Activated naive CD4-positive, alpha-beta T cell treated with anti-CD3 and anti-CD28 coated beads, Interleukin-2, amount 50 U/mL, for 72 hours (primary cell): Measurements from ENCODE around the gene SLC16A6. TPM values are rescaled to one million over a fixed set of nuclear protein-coding genes. Genes with fewer than 3 reads are reported as not detected.
"Not testable (repeated sequence)": the region's sequence is repeated elsewhere in the genome, so short reads cannot be mapped to it uniquely, and the experiment has no call there.

Source experiments
- ATAC-seq, 2 donors: fragments of 150-1000 bp; cut with Tn5 transposase; 2 replicates each; pipeline ENCODE4 v1.10.0; 2021; ENCODE audit warnings: mild to moderate bottlenecking in 2 of 2, moderate library complexity in 2 of 2
- DNase-seq, 2 donors: peaks; one replicate each; pipeline ENCODE4 v3.0.0; 2021 to 2022; ENCODE audit warnings: low spot score in 2 of 2
- H3K27ac Mint-ChIP-seq, 2 donors: one replicate each; pipeline ENCODE4 v1.8.0; 2022; ENCODE audit warnings: mild to moderate bottlenecking in 2 of 2, mixed read lengths in 2 of 2
- H3K36me3 Mint-ChIP-seq, 2 donors: one replicate each; pipeline ENCODE4 v1.8.0; 2022; ENCODE audit warnings: mixed read lengths in 2 of 2
- H3K9me3 Mint-ChIP-seq, 2 donors: one replicate each; pipeline ENCODE4 v1.8.0; 2022; ENCODE audit warnings: mixed read lengths in 2 of 2
- total RNA-seq, 2 donors: library from RNA; stranded (reverse); gene quantifications; one replicate each; pipeline ENCODE4 v1.2.3, GENCODE V29; 2022

The SLC16A6 gene, protein sequence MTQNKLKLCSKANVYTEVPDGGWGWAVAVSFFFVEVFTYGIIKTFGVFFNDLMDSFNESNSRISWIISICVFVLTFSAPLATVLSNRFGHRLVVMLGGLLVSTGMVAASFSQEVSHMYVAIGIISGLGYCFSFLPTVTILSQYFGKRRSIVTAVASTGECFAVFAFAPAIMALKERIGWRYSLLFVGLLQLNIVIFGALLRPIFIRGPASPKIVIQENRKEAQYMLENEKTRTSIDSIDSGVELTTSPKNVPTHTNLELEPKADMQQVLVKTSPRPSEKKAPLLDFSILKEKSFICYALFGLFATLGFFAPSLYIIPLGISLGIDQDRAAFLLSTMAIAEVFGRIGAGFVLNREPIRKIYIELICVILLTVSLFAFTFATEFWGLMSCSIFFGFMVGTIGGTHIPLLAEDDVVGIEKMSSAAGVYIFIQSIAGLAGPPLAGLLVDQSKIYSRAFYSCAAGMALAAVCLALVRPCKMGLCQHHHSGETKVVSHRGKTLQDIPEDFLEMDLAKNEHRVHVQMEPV
- 1 to 10 TPM in 1 of 2 donors, under 1 TPM in 1; 0.39 to 2.4 TPM for total RNA-seq

DNA sequence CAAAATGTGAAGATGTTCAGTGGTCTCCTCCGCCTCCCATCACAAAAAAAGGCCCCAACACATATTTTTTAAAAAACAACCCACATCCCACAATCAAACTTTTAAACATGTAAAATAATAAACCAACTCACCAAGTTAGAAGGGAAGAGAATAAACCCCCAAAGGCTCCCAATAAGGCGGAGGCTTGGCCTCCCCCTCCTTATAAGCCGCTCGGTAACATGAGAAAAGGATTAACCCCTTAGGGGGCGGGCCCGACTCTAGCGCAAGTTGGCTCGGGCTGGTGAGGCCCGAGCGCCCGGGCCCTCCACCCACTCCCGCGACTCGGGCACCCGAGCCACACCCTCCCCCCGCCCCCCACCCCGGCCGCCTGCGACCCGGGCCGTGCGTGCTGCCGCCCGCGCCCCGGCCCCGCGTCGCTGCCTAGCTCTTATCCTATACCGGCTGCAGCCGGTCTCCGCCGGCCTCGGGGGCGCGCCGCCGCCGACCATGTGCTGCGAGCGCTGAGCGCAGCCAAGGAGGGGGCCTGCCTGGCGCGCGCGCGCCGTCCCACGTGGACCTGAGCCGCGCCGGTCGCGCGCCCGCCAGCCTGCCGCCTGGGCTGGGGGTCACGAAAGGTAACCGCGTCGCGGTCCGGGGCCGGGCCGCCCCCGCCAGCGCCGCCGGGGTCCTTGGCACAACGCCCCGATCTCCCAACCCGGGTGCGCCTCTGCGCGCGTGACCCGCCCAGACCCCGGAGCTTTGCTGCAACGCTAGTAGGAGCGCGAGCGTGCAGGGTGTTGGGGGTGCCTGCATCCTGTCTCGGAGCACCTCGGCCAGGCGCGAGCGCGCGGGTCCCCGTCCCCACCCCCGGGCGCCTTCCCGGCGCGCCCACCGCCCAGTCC is at the start of gene SLC16A6, which contains the start of gene ARSG:
TSS of gene SLC16A6 (minus strand) at position 173 of the 881 bp plus-strand sequence. CDS start 12,807 bp downstream, outside the sequence.
TSS of gene ARSG (plus strand) at position 541 of the 881 bp plus-strand sequence. CDS start 15,999 bp downstream, outside the sequence.
- Mint-ChIP-seq H3K9me3 (no peaks in the 10 kb centered on the region), H3K27ac (peak within 1 kb of the TSS; percentile 88 to 98), H3K36me3 (peaks cover 0 to 6% of the 10 kb centered on the region in 2 donors)
- DNase-seq: peak; percentile 78 to 80
- ATAC-seq: peak; percentile 66 to 73

DNA sequence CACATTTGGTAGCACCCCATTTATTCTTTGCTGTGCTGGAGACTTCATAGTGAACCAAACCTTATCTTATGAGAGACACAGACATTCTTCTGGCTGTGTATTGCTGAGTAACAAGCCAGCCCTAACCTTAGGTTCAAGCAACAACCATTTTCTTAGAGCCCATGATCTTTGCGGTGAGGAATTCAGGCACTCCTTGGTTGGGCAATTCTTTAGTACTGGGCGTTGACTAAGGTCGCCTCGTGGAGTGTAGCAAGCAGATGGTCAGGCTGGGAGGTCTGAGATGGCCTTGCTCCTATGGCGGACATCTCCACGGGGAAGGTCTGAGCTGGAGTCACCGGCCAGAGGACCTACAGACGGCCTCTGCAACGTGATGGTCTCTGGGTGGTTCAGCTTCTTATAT is 43.5 kb upstream of the SLC16A6 start:
- ATAC-seq (no peak), DNase-seq (no peak)
- peaks cover 0 to 12% of the 10 kb centered on the region in 2 donors for H3K36me3 Mint-ChIP-seq
- H3K9me3 Mint-ChIP-seq: peaks cover 0 to 6% of the 10 kb centered on the region in 2 donors
- H3K27ac Mint-ChIP-seq: no peak overlapping the region

DNA sequence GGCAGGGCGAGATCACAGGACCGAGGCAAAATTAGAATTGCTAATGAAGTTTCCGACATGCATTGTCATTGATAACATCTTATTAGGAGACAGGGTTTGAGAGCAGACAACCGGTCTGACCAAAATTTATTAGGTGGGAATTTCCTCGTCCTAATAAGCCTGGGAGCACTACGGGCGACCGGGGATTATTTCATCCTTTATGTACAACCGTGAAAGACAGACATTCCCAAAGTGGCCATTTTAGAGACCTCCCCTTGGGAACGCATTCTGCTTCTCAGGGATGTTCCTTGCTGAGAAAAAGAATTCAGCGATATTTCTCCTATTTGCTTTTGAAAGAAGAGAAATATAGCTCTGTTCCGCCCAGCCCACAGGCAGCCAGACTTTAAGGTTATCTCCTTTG is 41.0 kb upstream of the SLC16A6 start:
- not testable (repeated sequence) for H3K27ac Mint-ChIP-seq, ATAC-seq, H3K9me3 Mint-ChIP-seq, DNase-seq
- peaks cover 0 to 12% of the 10 kb centered on the region in 2 donors for H3K36me3 Mint-ChIP-seq

DNA sequence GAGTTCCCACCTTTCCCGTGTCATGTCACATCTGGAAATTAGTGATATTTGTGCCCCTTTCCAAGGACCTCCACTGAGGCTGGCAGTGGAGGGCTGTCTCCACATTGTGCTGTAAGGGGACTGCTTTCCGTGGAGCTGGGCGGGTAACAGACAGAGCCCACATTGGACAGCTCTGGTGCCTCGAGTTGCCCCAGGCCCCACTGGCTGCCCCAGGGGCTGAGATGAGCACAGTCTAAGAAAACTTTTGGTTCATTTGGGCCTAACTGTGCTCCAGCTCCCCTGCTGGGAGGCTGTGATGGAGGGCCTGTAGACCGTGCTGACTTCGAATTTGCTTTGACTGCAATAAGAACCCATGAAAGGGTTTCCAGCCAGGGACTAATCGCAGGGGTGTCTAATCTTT is 38.4 kb upstream of the SLC16A6 start:
- Mint-ChIP-seq H3K27ac (no peak overlapping the region), H3K36me3 (peaks cover 0 to 12% of the 10 kb centered on the region in 2 donors), H3K9me3 (peaks cover 0 to 6% of the 10 kb centered on the region in 2 donors)
- no peak for DNase-seq
- no peak for ATAC-seq

DNA sequence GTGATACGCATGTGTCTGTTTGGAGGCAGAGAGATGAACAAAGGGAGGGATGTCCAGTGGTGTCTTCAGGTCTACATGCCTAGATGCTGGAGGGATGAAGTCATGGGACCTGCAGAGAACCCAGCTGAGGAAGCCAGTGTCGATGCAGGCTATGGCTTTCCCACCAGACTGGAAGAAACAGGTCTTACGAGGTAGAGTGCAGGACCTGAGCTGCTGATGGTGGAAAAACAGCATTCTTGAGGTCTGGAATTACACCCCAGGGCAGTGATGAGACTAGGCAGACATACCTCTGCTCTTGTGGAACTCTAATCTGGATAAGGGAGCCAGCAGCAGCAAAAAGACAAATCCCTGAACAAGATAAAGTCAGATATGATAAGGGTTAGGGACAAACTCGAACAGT is 37.7 kb upstream of the SLC16A6 start:
- Mint-ChIP-seq H3K9me3 (peaks cover 0 to 6% of the 10 kb centered on the region in 2 donors), H3K27ac (peak overlapping the region in 1 of 2 donors; percentile 46), H3K36me3 (peaks cover 0 to 12% of the 10 kb centered on the region in 2 donors)
- ATAC-seq (no peak), DNase-seq (no peak)

DNA sequence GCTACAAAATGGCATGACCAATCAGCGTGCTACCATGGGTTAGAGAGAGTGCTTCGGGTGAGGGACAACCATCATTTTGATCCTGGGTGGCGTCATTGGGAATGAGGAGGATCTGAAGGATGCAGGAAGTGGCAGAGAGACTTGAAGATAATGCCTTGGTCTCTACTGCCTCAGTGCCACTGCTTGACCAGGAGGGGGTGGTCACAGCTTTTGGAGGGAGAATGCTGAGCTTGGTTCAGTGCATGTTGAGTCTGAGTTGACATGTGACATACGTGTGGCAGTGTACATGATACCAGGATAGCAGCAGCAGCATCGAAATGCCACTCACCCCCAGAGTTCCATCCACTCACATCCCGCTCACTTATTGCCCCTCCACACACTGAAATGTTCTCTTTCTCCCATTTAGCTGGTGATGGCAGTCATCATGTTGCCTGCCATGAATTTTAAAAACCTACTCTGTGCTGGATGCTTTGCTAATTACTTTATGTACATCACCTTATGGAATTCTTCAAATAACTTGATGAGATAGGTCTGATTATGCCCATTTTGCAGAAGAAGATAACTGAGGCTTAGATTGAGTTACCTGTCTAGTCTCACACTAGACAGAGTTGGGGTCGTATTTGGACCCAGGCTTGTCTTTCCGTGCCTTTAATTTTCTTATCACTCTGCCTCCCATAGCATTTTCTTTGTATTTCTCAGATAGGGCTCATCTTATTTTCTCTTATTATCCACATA is 37.1 kb upstream of the SLC16A6 start:
- H3K27ac Mint-ChIP-seq: no peak overlapping the region
- H3K9me3 Mint-ChIP-seq: peaks cover 0 to 6% of the 10 kb centered on the region in 2 donors
- peaks cover 0 to 12% of the 10 kb centered on the region in 2 donors for H3K36me3 Mint-ChIP-seq
- DNase-seq (no peak), ATAC-seq (no peak)

DNA sequence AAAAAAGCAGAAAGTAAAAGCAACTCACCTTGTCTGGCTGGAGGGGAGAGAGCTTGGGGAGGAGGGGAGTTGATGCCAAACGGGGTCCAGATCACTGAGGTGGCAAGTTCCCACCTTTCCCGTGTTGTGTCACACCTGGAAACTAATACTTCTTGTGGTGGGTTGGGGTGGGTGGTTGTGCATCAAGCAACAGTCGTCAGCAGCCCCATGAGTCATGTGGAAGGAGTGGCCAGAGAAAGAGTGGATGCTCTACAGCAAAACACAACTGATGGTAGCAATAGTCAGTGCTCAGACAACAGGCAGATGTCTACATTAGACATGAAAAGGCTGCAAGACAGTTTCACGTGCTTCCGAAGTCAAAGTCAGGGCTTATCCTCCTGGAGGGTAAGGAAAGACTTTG is 35.8 kb upstream of the SLC16A6 start:
- ATAC-seq: peak; percentile 24 to 86

DNA sequence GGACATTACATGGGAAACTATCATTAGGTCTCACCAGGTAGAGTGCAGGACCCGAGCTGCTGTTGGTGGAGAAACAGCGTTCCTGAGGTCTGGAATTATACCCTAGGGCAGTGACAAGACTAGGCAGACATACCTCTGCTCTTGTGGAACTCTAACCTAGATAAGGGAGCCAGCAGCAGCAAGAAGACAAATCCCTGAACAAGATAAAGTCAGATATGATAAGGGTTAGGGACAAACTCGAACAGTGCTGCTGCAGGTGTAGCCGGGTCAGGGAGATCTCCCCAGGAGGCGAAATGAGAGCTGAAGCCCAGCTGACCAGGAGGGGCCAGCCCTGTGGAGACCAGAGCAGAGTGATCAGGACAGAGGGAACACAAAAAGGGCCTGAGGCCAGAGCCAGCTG is 35.0 kb upstream of the SLC16A6 start:
- Mint-ChIP-seq H3K36me3 (peaks cover 0 to 7% of the 10 kb centered on the region in 2 donors), H3K27ac (no peak overlapping the region), H3K9me3 (peaks cover 0 to 6% of the 10 kb centered on the region in 2 donors)
- ATAC-seq (no peak), DNase-seq (no peak)

More for the DNA sequence above, 35.8 kb upstream of the SLC16A6 start:
- Mint-ChIP-seq H3K36me3 (peaks cover 0 to 7% of the 10 kb centered on the region in 2 donors), H3K27ac (no peak overlapping the region), H3K9me3 (peaks cover 0 to 6% of the 10 kb centered on the region in 2 donors)
- DNase-seq: peak in 1 of 2 donors; percentile 10

DNA sequence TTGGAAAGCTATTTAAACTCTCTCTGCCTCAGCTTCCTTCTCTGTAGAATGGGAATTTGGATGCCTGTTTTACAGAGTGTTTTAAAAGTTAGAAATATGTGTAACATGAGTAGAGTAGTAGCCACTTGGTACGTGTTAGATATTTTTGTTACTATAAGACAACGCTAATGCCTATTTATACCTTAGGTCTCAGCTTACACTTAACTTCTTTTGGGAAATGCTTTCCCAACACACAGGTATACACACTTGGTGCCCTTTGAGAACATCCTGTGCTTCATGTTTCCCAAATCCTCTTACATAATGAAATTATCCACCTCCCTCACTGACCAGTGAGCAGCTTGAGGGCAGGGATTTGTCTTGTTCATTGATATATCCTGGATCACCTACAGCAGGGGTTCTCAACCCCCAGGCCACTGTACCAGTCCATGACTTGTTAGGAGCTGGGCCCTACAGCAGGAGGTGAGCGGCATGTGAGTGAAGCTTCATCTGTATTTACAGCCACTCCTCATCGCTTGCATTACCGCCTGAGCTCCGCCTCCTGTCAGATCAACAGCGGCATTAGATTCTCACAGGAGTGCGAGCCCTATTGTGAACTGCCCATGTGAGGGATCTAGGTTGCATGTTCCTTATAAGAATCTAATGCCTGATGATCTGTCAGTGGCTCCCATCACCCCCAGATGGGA is 33.9 kb upstream of the SLC16A6 start:
- no peaks in the 10 kb centered on the region for H3K9me3 Mint-ChIP-seq
- ATAC-seq (no peak), DNase-seq (no peak)
- H3K36me3 Mint-ChIP-seq: no peaks in the 10 kb centered on the region
- H3K27ac Mint-ChIP-seq: no peak overlapping the region

DNA sequence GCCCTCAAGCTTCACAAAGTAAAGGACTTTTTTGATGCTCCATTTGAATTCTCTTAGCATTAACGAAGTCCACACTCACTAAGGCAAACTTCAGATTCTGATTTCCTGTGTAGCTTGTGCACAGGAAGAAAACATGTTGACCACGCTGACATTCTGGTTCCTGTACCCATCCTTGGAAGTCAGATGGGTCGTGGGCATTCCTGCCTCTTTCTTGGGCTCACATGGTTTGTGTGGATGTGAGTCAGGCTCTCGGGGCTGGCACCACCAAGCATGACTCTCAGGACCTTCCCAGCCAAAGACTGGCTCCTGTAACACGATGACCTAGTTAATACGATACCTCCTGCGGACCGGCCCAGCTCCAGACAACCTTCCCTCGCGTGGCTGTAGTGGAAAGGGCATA is 33.2 kb upstream of the SLC16A6 start:
- Mint-ChIP-seq H3K36me3 (no peaks in the 10 kb centered on the region), H3K27ac (no peak overlapping the region), H3K9me3 (no peaks in the 10 kb centered on the region)
- ATAC-seq (no peak), DNase-seq (no peak)

DNA sequence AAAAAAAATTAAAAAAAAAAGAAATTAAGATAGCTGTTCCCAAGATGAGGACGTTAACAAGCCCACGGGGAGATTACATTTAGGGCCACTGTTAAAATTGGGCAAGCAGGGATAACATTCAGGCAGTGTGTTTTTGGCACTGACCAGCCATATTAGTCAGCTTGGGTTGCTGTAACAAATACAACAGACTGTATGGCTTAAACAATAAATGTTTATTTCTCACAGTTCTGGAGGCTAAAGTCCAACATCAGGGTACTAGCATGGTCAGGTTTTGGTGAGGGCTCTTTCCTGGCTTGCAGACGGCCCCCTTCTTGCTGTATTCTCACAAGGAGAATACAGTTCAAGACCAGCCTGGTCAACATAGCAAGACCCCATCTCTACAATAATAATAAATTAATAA is 31.7 kb upstream of the SLC16A6 start:
- no peaks in the 10 kb centered on the region for H3K36me3 Mint-ChIP-seq
- ATAC-seq: no peak
- H3K27ac Mint-ChIP-seq: no peak overlapping the region
- no peak for DNase-seq
- no peaks in the 10 kb centered on the region for H3K9me3 Mint-ChIP-seq

DNA sequence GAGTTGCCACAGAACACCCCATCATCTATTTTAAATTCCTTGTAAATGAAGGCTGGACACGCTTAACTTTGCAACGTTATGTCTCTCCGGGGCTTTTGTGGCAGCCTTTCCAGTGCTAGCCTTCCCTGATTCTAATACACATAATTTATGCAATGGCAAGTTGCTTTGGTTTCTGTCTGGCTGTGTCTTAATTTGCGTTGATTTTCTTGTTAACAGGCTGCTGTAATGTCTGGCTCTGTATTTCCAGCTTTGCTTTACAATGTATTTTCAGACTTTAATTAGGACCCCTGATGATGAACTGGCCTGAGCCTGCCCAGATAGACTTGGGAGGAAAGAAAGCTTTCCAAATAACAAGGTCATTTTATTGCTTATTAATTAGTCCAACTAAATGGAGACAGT is 30.6 kb upstream of the SLC16A6 start:
- H3K9me3 Mint-ChIP-seq: no peaks in the 10 kb centered on the region
- H3K36me3 Mint-ChIP-seq: no peaks in the 10 kb centered on the region
- no peak overlapping the region for H3K27ac Mint-ChIP-seq
- DNase-seq: no peak
- no peak for ATAC-seq

DNA sequence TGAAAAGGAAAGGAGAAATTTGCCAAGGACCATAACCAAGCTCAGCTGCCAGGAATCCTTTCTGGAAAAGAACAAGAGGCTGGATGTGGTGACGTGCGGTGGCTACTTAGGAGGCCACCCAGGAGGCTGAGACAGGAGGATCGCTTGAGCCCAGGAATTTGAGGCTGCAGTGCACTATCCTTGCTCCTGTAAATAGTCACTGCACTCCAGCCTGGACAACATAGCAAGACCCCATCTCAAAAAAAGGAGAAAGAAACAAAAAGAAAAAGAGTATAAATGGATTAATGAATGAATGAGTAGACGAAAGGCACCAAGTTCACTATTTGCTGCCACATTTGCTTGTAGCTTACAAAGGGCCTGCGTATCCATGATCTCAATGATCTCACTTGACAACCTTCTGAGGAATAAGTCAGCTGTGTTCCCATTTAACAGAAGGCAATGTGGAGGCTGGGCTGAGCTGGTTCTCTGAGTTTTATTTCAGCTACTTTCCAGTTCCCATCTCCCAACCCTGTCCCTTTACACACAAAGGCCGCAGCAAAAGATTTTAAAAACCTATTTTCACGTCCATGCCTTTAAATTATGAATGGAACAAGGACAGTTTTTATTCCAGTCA is 30.1 kb upstream of the SLC16A6 start:
- H3K9me3 Mint-ChIP-seq: peaks cover 0 to 3% of the 10 kb centered on the region in 2 donors
- DNase-seq (no peak), ATAC-seq (no peak)

DNA sequence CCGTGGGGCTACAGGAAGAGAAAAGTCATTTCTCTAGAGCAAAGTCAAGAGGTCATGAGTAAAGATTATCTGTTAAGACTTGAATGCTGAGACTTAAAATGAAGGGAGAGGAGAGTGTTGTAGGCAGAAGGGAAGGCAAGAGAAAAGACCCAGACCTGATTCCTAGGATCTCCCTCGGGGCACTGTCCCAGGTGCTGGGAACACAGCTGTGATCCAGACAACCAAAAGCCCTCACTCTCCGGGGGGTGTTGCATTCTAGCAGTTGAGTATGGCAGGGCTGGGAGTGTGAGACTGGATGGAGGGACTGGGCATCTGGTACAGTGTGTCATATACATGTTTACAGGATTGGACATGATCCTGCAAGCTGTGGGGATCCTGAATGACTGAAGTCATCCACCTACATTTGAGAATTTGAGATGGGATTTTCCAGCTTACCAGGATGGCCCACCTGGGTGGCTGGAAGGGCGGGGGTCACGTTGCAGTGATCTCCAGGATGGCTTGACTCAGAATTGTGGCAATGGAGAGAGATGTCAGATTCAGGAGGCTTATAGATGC is 29.5 kb upstream of the SLC16A6 start:
- ATAC-seq (no peak), DNase-seq (no peak)
- H3K36me3 Mint-ChIP-seq: no peaks in the 10 kb centered on the region
- peak overlapping the region in 1 of 2 donors; percentile 7 for H3K27ac Mint-ChIP-seq
- H3K9me3 Mint-ChIP-seq: peaks cover 0 to 5% of the 10 kb centered on the region in 2 donors

More for the DNA sequence above, 30.1 kb upstream of the SLC16A6 start:
- H3K36me3 Mint-ChIP-seq: no peaks in the 10 kb centered on the region
- H3K27ac Mint-ChIP-seq: no peak overlapping the region
